Measurements from ENCODE around the gene TBC1D1.

GRCh38 chr4:38076153-38076669, 185.3 kb downstream of the TBC1D1 start:
- TF ChIP-seq CTCF (IDR thresholded peaks at IDR 0.05; ENCODE audit: low read depth, low read length, poor library complexity, severe bottlenecking) (no peak), EZH2phosphoT487 (IDR thresholded peaks at IDR 0.05; ENCODE audit: borderline replicate concordance, low read length) (no peak)

Data from DOHH2 (cell line).